Astrocyte (in vitro differentiated cells and primary cell): ENCODE measurements around the gene CC2D1B. TPM values are rescaled to one million over a fixed set of nuclear protein-coding genes. Genes with fewer than 3 reads are reported as not detected.

Experiments used
- DNase-seq: peaks from one replicate; pipeline ENCODE4 v3.0.0-alpha.2; 2010; ENCODE audit warnings: low read depth
- FAIRE-seq: peaks from 2 replicates; lab custom pipeline; 2011; peaks lifted over from hg19 to GRCh38; lab: Jason Lieb, UNC
- H2AFZ ChIP-seq: 2 replicates; pipeline ENCODE4 v1.6.0; 2012; ENCODE audit warnings: low read depth, low read length, inconsistent platforms
- H3K27ac ChIP-seq: 2 replicates; pipeline ENCODE4 v1.5.1; 2011; ENCODE audit warnings: low read depth, low read length, inconsistent platforms
- H3K27me3 ChIP-seq: 2 replicates; pipeline ENCODE4 v1.6.0; 2011; ENCODE audit warnings: low read length, inconsistent platforms; ENCODE audit not compliant: insufficient read depth
- H3K36me3 ChIP-seq: 2 replicates; pipeline ENCODE4 v1.5.1; 2011; ENCODE audit warnings: low read length, inconsistent platforms; ENCODE audit not compliant: insufficient read depth
- H3K4me1 ChIP-seq: 2 replicates; pipeline ENCODE4 v1.5.1; 2011; ENCODE audit warnings: low read length, inconsistent platforms; ENCODE audit not compliant: insufficient read depth
- H3K4me2 ChIP-seq: 2 replicates; pipeline ENCODE4 v1.6.0; 2012; ENCODE audit warnings: low read length, inconsistent platforms
- H3K4me3 ChIP-seq: 2 replicates; pipeline ENCODE4 v1.5.1; 2011; ENCODE audit warnings: low read depth, mild to moderate bottlenecking, low read length, inconsistent platforms; ENCODE audit not compliant: insufficient read depth
- H3K79me2 ChIP-seq: 2 replicates; pipeline ENCODE4 v1.6.0; 2012; ENCODE audit warnings: mild to moderate bottlenecking, low read length, inconsistent platforms; ENCODE audit not compliant: insufficient read depth
- H3K9ac ChIP-seq: 2 replicates; pipeline ENCODE4 v1.6.0; 2012; ENCODE audit warnings: mild to moderate bottlenecking, low read length, inconsistent platforms
- H3K9me3 ChIP-seq: 2 replicates; pipeline ENCODE4 v1.5.1; 2012; ENCODE audit warnings: low read depth, mild to moderate bottlenecking, low read length, inconsistent platforms; ENCODE audit not compliant: insufficient read depth
- H4K20me1 ChIP-seq: 2 replicates; pipeline ENCODE4 v1.6.0; 2012; ENCODE audit warnings: low read length, inconsistent platforms; ENCODE audit not compliant: insufficient read depth
- H3K27ac Mint-ChIP-seq: one replicate; pipeline ENCODE4 v1.8.0; 2021; ENCODE audit warnings: mild to moderate bottlenecking, mixed read lengths; ENCODE audit not compliant: unreplicated experiment
- H3K27me3 Mint-ChIP-seq: one replicate; pipeline ENCODE4 v1.8.0; 2021; ENCODE audit warnings: low read depth, mixed read lengths; ENCODE audit not compliant: unreplicated experiment
- H3K36me3 Mint-ChIP-seq: one replicate; pipeline ENCODE4 v1.8.0; 2021; ENCODE audit warnings: low read depth, mixed read lengths; ENCODE audit not compliant: unreplicated experiment
- H3K4me1 Mint-ChIP-seq: one replicate; pipeline ENCODE4 v1.8.0; 2021; ENCODE audit warnings: low read depth, mixed read lengths; ENCODE audit not compliant: unreplicated experiment
- H3K4me3 Mint-ChIP-seq: one replicate; pipeline ENCODE4 v1.8.0; 2021; ENCODE audit warnings: mild to moderate bottlenecking, moderate library complexity, mixed read lengths; ENCODE audit not compliant: unreplicated experiment
- H3K9me3 Mint-ChIP-seq: one replicate; pipeline ENCODE4 v1.8.0; 2021; ENCODE audit warnings: mild to moderate bottlenecking, mixed read lengths; ENCODE audit not compliant: unreplicated experiment
- CTCF ChIP-seq: IDR thresholded peaks from 2 replicates; pipeline ENCODE4 v1.5.1; 2011; ENCODE audit warnings: low read depth, mild to moderate bottlenecking, inconsistent platforms, low read length, moderate library complexity; ENCODE audit not compliant: insufficient read depth
- EZH2 ChIP-seq: IDR thresholded peaks from 2 replicates; pipeline ENCODE4 v1.6.1; 2012; ENCODE audit warnings: mild to moderate bottlenecking, low read length, inconsistent platforms; ENCODE audit not compliant: insufficient read depth
- total RNA-seq: library from RNA; stranded (reverse); gene quantifications from 2 replicates; pipeline ENCODE4 v1.2.1, GENCODE V29; 2021

The CC2D1B gene
- total RNA-seq, 1 donor from 2014 or later = 25.6 TPM

- Histone ChIP-seq H3K36me3 (peaks cover 9% of the 10 kb centered on the region), H3K4me2 (peak overlapping the region; percentile 98), H3K9me3 (no peaks in the 10 kb centered on the region), H3K79me2 (peaks cover 36% of the 10 kb centered on the region), H2AFZ (no peak overlapping the region), H3K27me3 (no peaks in the 10 kb centered on the region), H4K20me1 (peaks cover 20% of the 10 kb centered on the region), H3K4me3 (peak overlapping the region; percentile 89), H3K9ac (no peak overlapping the region), H3K27ac (no peak overlapping the region), H3K4me1 (peaks cover 10% of the 10 kb centered on the region)
- no peak for TF ChIP-seq CTCF
- TF ChIP-seq EZH2 = no peak
- peaks cover 3% of the 10 kb centered on the region for H3K4me1 Mint-ChIP-seq
- no peak for FAIRE-seq
- peak overlapping the region; percentile 79 for H3K4me3 Mint-ChIP-seq
- H3K27me3 Mint-ChIP-seq = no peaks in the 10 kb centered on the region
- H3K36me3 Mint-ChIP-seq = peaks cover 4% of the 10 kb centered on the region
- H3K27ac Mint-ChIP-seq = no peak overlapping the region
- DNase-seq = no peak
- no peaks in the 10 kb centered on the region for H3K9me3 Mint-ChIP-seq
Observed at GRCh38 chr1:52366517-52366827, 467 bp upstream of the CC2D1B start.

GRCh38 chr1:52365071-52365745 lies 797 bp downstream of the CC2D1B start:
- TF ChIP-seq EZH2 = no peak
- TF ChIP-seq CTCF = no peak
- peak overlapping the region; percentile 98 for H3K4me2 ChIP-seq
- no peaks in the 10 kb centered on the region for H3K27me3 ChIP-seq
- peak overlapping the region; percentile 81 for H2AFZ ChIP-seq
- H3K79me2 ChIP-seq = peaks cover 36% of the 10 kb centered on the region
- H3K36me3 Mint-ChIP-seq = peaks cover 10% of the 10 kb centered on the region
- peak; percentile 59 for DNase-seq
- H3K4me3 ChIP-seq = peak overlapping the region; percentile 89
- peaks cover 10% of the 10 kb centered on the region for H3K4me1 ChIP-seq
- peak overlapping the region; percentile 97 for H3K9ac ChIP-seq
- peak overlapping the region; percentile 97 for H3K27ac Mint-ChIP-seq
- H3K36me3 ChIP-seq = peaks cover 13% of the 10 kb centered on the region
- H3K27me3 Mint-ChIP-seq = no peaks in the 10 kb centered on the region
- no peak for FAIRE-seq
- no peaks in the 10 kb centered on the region for H3K9me3 ChIP-seq
- H3K4me3 Mint-ChIP-seq = peak overlapping the region; percentile 100
- peak overlapping the region; percentile 88 for H3K27ac ChIP-seq
- H3K9me3 Mint-ChIP-seq = no peaks in the 10 kb centered on the region
- peaks cover 3% of the 10 kb centered on the region for H3K4me1 Mint-ChIP-seq
- H4K20me1 ChIP-seq = peaks cover 23% of the 10 kb centered on the region

- TF ChIP-seq EZH2 (no peak), CTCF (no peak)
- FAIRE-seq = no peak
- H3K9me3 ChIP-seq = no peaks in the 10 kb centered on the region
- H3K27me3 ChIP-seq = no peaks in the 10 kb centered on the region
- no peak overlapping the region for H2AFZ ChIP-seq
- peaks cover 23% of the 10 kb centered on the region for H4K20me1 ChIP-seq
- H3K36me3 ChIP-seq = peaks cover 18% of the 10 kb centered on the region
- no peaks in the 10 kb centered on the region for H3K27me3 Mint-ChIP-seq
- H3K4me1 Mint-ChIP-seq = peaks cover 3% of the 10 kb centered on the region
- peak overlapping the region; percentile 98 for H3K4me2 ChIP-seq
- H3K4me3 ChIP-seq = no peak overlapping the region
- H3K27ac ChIP-seq = peak overlapping the region; percentile 88
- H3K9me3 Mint-ChIP-seq = no peaks in the 10 kb centered on the region
- peaks cover 10% of the 10 kb centered on the region for H3K36me3 Mint-ChIP-seq
- DNase-seq = no peak
- H3K27ac Mint-ChIP-seq = peak overlapping the region; percentile 97
- H3K4me1 ChIP-seq = peaks cover 10% of the 10 kb centered on the region
- peak overlapping the region; percentile 100 for H3K4me3 Mint-ChIP-seq
- H3K79me2 ChIP-seq = peaks cover 36% of the 10 kb centered on the region
- peak overlapping the region; percentile 97 for H3K9ac ChIP-seq
Observed at GRCh38 chr1:52364235-52364839, 1.7 kb downstream of the CC2D1B start.
